GM21360 (cell line): ENCODE measurements around the gene SDHAF1.
"Not testable (repeated sequence)": the region's sequence is repeated elsewhere in the genome, so short reads cannot be mapped to it uniquely, and the experiment has no call there.

Experiments
- ATAC-seq: cut with Tn5 transposase; IDR thresholded peaks from one replicate; pipeline ENCODE4 v1.9.1; 2021; ENCODE audit warnings: mild to moderate bottlenecking, moderate library complexity; ENCODE audit not compliant: unreplicated experiment

Gene SDHAF1

GRCh38 chr19:36014012-36014924 lies 19.3 kb downstream of the SDHAF1 start, which contains the start of gene ALKBH6:
TSS of gene ALKBH6 (minus strand) at chr19:36014213. CDS start at chr19:36013397, 816 bp downstream.
- peak; percentile 90 for ATAC-seq

GRCh38 chr19:36019061-36019670 lies 24.2 kb downstream of the SDHAF1 start:
- ATAC-seq = no peak

DNA sequence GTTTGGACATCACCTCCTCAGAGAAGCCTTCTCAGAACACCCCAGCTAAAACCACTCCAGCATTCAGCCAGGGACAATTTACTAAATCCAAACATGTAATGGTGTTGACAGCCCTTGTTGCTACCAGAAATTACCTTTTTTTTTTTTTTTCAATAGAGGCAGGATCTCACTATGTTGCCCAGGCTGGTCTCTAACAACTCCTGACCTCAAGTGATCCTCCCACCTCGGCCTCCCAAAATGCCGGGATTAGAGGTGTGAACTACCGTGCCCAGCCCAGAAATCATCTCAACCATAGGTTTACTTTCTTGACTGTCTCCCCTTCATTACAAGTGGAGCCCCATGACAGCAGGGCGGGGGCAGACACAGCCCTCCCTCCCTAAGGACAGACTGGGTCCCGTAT lies 28.4 kb downstream of the SDHAF1 start:
- ATAC-seq = no peak

- no peak for ATAC-seq
These were observed 30.6 kb downstream of the SDHAF1 start for GRCh38 chr19:36025541-36025940.

DNA sequence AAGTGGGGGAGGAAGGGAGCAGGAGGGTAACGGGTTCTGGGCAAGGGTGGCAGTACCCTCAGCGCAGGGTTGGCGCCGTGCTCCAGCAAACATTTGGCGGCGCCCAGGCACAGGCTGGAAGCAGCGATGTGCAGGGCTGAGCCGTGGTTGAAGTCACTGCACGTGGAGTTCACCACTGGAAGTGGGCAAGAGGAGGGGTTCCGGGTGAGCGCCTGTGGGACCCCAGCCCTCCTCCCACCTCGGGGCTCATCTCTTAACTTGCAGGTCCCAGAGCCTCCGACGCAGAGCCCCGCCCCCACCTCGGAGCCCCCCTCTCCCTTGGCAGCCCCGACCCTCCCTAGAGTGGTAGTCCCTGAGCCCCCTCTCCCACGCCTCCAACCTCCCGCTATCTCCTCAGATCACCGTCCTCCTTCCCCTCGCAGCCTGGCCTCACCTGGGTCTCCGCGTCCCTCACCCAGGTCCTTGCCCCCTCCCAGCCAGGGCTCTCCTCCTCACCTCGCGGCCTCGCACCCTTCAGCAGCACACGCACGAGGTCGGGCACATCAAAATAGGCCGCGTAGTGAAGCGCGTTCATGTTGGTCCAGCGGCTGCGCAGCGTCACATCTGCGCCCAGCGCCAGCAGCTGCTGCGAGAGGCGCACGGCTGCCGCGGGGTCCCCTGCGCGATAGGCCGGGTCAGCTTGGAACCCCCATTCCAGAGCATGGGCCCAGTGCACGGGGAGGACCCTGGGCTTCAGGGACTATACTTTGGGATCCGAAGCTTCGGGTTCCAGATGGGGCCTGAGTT lies 31.3 kb downstream of the SDHAF1 start:
- no peak for ATAC-seq

DNA sequence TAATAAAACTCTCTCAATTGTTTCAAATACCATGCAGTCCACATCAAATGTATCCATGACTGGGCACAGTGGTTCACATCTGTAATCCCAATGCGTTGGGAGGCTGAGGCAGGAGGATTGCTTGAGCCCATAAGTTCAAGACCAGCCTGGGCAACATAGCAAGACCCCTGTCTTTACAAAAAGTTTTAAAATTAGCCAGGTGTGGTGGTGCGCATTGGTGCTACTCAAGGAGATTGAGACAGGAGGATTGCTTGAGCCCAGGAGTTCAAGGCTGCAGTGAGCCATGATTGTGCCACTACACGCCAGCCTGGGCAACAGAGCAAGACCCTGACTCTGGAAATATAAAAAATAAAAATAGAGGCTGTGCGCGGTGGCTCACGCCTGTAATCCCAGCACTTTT lies 32.7 kb downstream of the SDHAF1 start:
- ATAC-seq = no peak

DNA sequence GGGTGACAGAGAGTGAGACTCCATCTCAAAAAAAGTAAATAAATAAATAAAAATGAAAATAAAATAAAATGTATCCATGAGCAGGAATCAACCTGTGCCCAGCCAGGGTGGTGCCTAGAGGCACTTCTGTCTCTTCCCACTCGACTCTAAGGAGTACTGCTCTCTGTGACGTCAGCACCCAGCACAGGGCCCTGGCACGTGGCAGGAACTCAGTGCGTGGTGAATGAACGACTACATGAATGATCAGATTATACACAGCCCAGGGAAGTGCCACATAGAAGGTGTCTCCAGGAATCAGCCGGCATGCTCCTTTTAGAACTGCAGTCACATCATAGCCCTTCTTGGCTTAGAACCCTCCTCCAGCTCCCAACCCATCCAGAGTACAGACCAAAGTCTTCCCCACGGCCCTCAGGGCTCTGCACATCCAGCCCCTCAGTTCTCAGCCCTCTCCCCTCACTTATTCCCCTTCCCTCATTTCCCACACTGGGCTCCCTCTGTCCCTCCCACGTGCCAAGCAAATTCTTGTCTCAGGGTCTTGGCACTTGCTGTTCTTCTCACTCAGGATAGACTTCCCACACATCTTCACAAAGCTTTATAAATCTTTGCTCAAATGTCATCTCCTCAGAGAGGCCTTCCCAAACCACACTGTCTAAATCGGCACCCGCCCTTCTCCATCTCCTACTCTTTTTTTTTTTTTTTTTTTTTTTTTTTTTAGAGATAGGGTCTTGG lies 33.5 kb downstream of the SDHAF1 start:
- no peak for ATAC-seq

- ATAC-seq = no peak
These were observed 35.5 kb downstream of the SDHAF1 start for GRCh38 chr19:36030264-36031148.

DNA sequence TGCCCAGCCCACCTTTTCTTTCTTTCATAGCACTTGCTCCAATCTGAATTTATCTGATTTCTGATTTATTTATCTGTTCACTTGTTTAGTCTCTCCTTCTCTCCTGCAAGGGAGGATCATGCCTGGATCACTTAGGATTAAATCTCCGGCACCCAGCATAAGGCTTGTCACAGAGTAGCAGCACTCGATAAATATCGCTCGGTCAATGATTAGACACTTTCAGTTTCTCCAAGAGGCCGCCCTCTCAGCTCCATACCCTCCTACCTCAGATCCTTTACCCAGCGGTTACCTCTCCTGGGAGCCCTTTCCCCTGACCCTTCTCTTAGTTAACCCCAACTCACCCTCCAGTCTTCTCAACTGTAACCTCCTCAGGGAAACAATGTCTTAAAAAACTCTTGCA lies 36.3 kb downstream of the SDHAF1 start:
- ATAC-seq = no peak

DNA sequence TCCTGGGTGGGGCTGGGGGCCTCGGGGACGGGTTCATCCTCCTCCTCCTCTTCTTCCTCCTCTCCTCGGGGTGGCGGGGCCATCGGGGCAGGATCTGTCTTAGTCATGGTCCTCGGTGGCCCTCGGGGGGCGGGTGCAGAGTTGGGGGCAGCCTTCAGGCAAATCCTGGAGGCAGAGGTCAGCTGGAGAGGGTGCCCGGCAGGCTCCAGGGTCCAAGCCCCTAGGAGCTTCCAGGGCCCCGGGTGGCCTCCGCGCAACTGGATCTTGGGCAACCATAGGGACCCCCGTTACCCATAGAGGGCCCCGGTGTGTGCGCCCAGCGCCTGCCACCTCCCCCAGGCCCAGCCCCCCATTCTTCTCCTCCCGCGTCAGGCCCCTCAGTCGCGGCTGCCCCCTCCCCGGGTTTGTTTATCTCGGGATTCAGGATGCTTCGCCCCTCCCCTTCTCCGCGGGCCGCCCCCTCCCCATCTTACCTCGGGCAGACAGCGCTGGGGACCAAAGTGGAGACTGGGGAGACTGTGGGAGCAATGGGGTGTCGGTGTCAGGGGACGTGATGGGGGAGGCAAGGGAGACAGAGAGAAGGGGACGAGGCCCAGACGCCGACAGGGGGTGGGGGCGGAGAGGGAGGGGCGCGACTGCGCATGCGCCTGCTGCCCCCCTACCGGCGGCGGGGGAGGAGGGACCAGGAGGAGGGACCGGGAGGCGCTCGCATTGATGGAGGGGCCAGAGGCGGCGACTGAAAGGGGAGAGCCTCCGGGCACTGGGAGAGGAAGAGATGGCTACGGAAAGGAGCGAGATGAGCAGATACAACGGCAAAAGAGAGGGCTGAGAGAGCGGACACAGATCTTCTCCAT lies 37.5 kb downstream of the SDHAF1 start, which contains the start of gene CLIP3:
Gene CLIP3, minus strand, starts transcription at position 623 of the 854 bp plus-strand sequence. Its CDS starts 516 bp downstream, at position 107.
- ATAC-seq = no peak

DNA sequence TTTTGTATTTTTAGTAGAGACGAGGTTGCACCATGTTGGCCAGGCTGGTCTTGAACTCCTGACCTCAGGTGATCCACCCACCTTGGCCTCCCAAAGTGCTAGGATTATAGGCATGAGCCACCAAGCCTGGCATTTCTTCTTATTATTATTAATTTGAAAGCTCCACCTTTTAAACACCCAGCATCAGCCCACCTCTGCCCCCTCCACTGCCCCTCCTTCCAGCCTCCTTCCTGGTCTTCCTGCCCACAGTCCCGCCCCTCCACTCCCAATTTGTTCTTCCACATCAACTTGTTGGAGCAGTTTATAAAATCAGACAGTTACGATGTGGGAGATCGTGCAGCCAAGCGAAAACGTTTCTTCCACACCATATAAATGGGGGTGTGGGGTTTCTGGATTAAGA lies 45.5 kb downstream of the SDHAF1 start:
- ATAC-seq = no peak

GRCh38 chr19:36041092-36041491 lies 46.1 kb downstream of the SDHAF1 start:
- ATAC-seq = not testable (repeated sequence)

- ATAC-seq = no peak
These were observed 46.8 kb downstream of the SDHAF1 start for GRCh38 chr19:36041831-36042230.

GRCh38 chr19:36043952-36044351 lies 49.0 kb downstream of the SDHAF1 start:
- no peak for ATAC-seq
